Stimulated activated effector memory CD8-positive, alpha-beta T cell treated with anti-CD3 and anti-CD28 coated beads, Interleukin-12 subunit alpha, Interleukin-12 subunit beta, amount 100 ng/mL, for 72 hours (primary cell): Measurements from ENCODE around the gene TTC29.
"Not testable (repeated sequence)": the region's sequence is repeated elsewhere in the genome, so short reads cannot be mapped to it uniquely, and the experiment has no call there.

Experiments
- ATAC-seq: fragments of 150-1000 bp; cut with Tn5 transposase; 2 replicates; pipeline ENCODE4 v1.10.0; 2021
- DNase-seq, 2 donors: peaks; one replicate each; pipeline ENCODE4 v3.0.0; 2021 to 2022; ENCODE audit warnings: low spot score in 2 of 2
- H3K27ac Mint-ChIP-seq: one replicate; pipeline ENCODE4 v1.8.0; 2022; ENCODE audit warnings: mild to moderate bottlenecking, mixed read lengths
- H3K36me3 Mint-ChIP-seq: one replicate; pipeline ENCODE4 v1.8.0; 2022; ENCODE audit warnings: mild to moderate bottlenecking, mixed read lengths
- H3K4me1 Mint-ChIP-seq: one replicate; pipeline ENCODE4 v1.8.0; 2022; ENCODE audit warnings: mixed read lengths
- H3K4me3 Mint-ChIP-seq: one replicate; pipeline ENCODE4 v1.8.0; 2022; ENCODE audit warnings: mild to moderate bottlenecking, mixed read lengths
- H3K9me3 Mint-ChIP-seq: one replicate; pipeline ENCODE4 v1.8.0; 2022; ENCODE audit warnings: mixed read lengths

The TTC29 gene

GRCh38 chr4:146834263-146835034 lies 111.2 kb downstream of the TTC29 start:
- H3K27ac Mint-ChIP-seq = no peak overlapping the region
- ATAC-seq (no peak), DNase-seq (no peak)
- no peak overlapping the region for H3K4me3 Mint-ChIP-seq
- no peaks in the 10 kb centered on the region for H3K4me1 Mint-ChIP-seq
- H3K36me3 Mint-ChIP-seq = no peaks in the 10 kb centered on the region
- H3K9me3 Mint-ChIP-seq = peaks cover 3% of the 10 kb centered on the region

GRCh38 chr4:146833530-146833929 lies 112.1 kb downstream of the TTC29 start:
- DNase-seq = no peak
- Mint-ChIP-seq H3K4me3 (no peak overlapping the region), H3K27ac (no peak overlapping the region), H3K36me3 (no peaks in the 10 kb centered on the region), H3K9me3 (peaks cover 3% of the 10 kb centered on the region), H3K4me1 (no peaks in the 10 kb centered on the region)
- no peak for ATAC-seq

GRCh38 chr4:146822980-146823379 lies 122.7 kb downstream of the TTC29 start:
- H3K36me3 Mint-ChIP-seq, H3K27ac Mint-ChIP-seq, H3K9me3 Mint-ChIP-seq, DNase-seq, ATAC-seq, H3K4me3 Mint-ChIP-seq, H3K4me1 Mint-ChIP-seq: not testable (repeated sequence)

GRCh38 chr4:146814750-146815149 lies 130.9 kb downstream of the TTC29 start:
- Mint-ChIP-seq H3K27ac (no peak overlapping the region), H3K9me3 (peaks cover 7% of the 10 kb centered on the region), H3K36me3 (no peaks in the 10 kb centered on the region), H3K4me3 (no peak overlapping the region), H3K4me1 (no peaks in the 10 kb centered on the region)
- no peak for ATAC-seq
- no peak for DNase-seq

GRCh38 chr4:146795711-146796110 lies 150.0 kb downstream of the TTC29 start:
- ATAC-seq (no peak), DNase-seq (no peak)
- H3K36me3 Mint-ChIP-seq = no peaks in the 10 kb centered on the region
- H3K9me3 Mint-ChIP-seq = no peaks in the 10 kb centered on the region
- no peak overlapping the region for H3K4me3 Mint-ChIP-seq
- H3K4me1 Mint-ChIP-seq = no peaks in the 10 kb centered on the region
- H3K27ac Mint-ChIP-seq = no peak overlapping the region

GRCh38 chr4:146793727-146794126 lies 151.9 kb downstream of the TTC29 start:
- Mint-ChIP-seq H3K4me1 (no peaks in the 10 kb centered on the region), H3K9me3 (no peaks in the 10 kb centered on the region), H3K36me3 (no peaks in the 10 kb centered on the region), H3K27ac (no peak overlapping the region), H3K4me3 (no peak overlapping the region)
- no peak for DNase-seq
- ATAC-seq = no peak

- Mint-ChIP-seq H3K9me3 (no peaks in the 10 kb centered on the region), H3K36me3 (no peaks in the 10 kb centered on the region), H3K4me1 (no peaks in the 10 kb centered on the region), H3K4me3 (no peak overlapping the region), H3K27ac (no peak overlapping the region)
- DNase-seq (no peak), ATAC-seq (no peak)
Measured at GRCh38 chr4:146791439-146791838, 154.2 kb downstream of the TTC29 start.

- Mint-ChIP-seq H3K36me3 (no peaks in the 10 kb centered on the region), H3K4me3 (no peak overlapping the region), H3K9me3 (no peaks in the 10 kb centered on the region), H3K4me1 (no peaks in the 10 kb centered on the region), H3K27ac (no peak overlapping the region)
- ATAC-seq = no peak
- no peak for DNase-seq
Measured at GRCh38 chr4:146790515-146790914, 155.1 kb downstream of the TTC29 start.

- Mint-ChIP-seq H3K4me3 (no peak overlapping the region), H3K9me3 (no peaks in the 10 kb centered on the region), H3K27ac (no peak overlapping the region), H3K4me1 (no peaks in the 10 kb centered on the region), H3K36me3 (no peaks in the 10 kb centered on the region)
- ATAC-seq (no peak), DNase-seq (no peak)
Measured at GRCh38 chr4:146787731-146788130, 157.9 kb downstream of the TTC29 start.

GRCh38 chr4:146776691-146777090 lies 169.0 kb downstream of the TTC29 start:
- no peaks in the 10 kb centered on the region for H3K9me3 Mint-ChIP-seq
- H3K4me3 Mint-ChIP-seq = no peak overlapping the region
- ATAC-seq = no peak
- H3K27ac Mint-ChIP-seq = no peak overlapping the region
- no peaks in the 10 kb centered on the region for H3K4me1 Mint-ChIP-seq
- no peaks in the 10 kb centered on the region for H3K36me3 Mint-ChIP-seq
- DNase-seq = no peak

GRCh38 chr4:146763560-146763959 lies 182.1 kb downstream of the TTC29 start:
- Mint-ChIP-seq H3K36me3 (no peaks in the 10 kb centered on the region), H3K4me3 (no peak overlapping the region), H3K27ac (no peak overlapping the region), H3K4me1 (no peaks in the 10 kb centered on the region), H3K9me3 (peaks cover 2% of the 10 kb centered on the region)
- ATAC-seq = no peak
- DNase-seq = no peak

GRCh38 chr4:146762016-146762415 lies 183.6 kb downstream of the TTC29 start:
- no peak overlapping the region for H3K27ac Mint-ChIP-seq
- no peaks in the 10 kb centered on the region for H3K36me3 Mint-ChIP-seq
- ATAC-seq (no peak), DNase-seq (no peak)
- H3K4me3 Mint-ChIP-seq = no peak overlapping the region
- no peaks in the 10 kb centered on the region for H3K4me1 Mint-ChIP-seq
- H3K9me3 Mint-ChIP-seq = peaks cover 8% of the 10 kb centered on the region

GRCh38 chr4:146742416-146742815 lies 203.2 kb downstream of the TTC29 start:
- no peaks in the 10 kb centered on the region for H3K36me3 Mint-ChIP-seq
- H3K9me3 Mint-ChIP-seq = peaks cover 4% of the 10 kb centered on the region
- DNase-seq = no peak
- H3K4me1 Mint-ChIP-seq = no peaks in the 10 kb centered on the region
- H3K27ac Mint-ChIP-seq = no peak overlapping the region
- ATAC-seq = no peak
- H3K4me3 Mint-ChIP-seq = no peak overlapping the region

GRCh38 chr4:146739182-146739581 lies 206.5 kb downstream of the TTC29 start:
- H3K27ac Mint-ChIP-seq = no peak overlapping the region
- peaks cover 4% of the 10 kb centered on the region for H3K9me3 Mint-ChIP-seq
- no peak for ATAC-seq
- no peak overlapping the region for H3K4me3 Mint-ChIP-seq
- no peaks in the 10 kb centered on the region for H3K36me3 Mint-ChIP-seq
- no peak for DNase-seq
- H3K4me1 Mint-ChIP-seq = no peaks in the 10 kb centered on the region

- not testable (repeated sequence) for H3K4me1 Mint-ChIP-seq, ATAC-seq, DNase-seq, H3K36me3 Mint-ChIP-seq, H3K4me3 Mint-ChIP-seq, H3K27ac Mint-ChIP-seq, H3K9me3 Mint-ChIP-seq
Measured at GRCh38 chr4:146723519-146723918, 222.1 kb downstream of the TTC29 start.

GRCh38 chr4:146709956-146710355 lies 235.7 kb downstream of the TTC29 start:
- no peaks in the 10 kb centered on the region for H3K36me3 Mint-ChIP-seq
- no peaks in the 10 kb centered on the region for H3K4me1 Mint-ChIP-seq
- no peak overlapping the region for H3K4me3 Mint-ChIP-seq
- ATAC-seq (no peak), DNase-seq (no peak)
- H3K9me3 Mint-ChIP-seq = no peaks in the 10 kb centered on the region
- H3K27ac Mint-ChIP-seq = no peak overlapping the region

GRCh38 chr4:146699910-146700309 lies 245.8 kb downstream of the TTC29 start:
- no peak overlapping the region for H3K27ac Mint-ChIP-seq
- DNase-seq = no peak
- H3K9me3 Mint-ChIP-seq = no peaks in the 10 kb centered on the region
- H3K36me3 Mint-ChIP-seq = no peaks in the 10 kb centered on the region
- H3K4me1 Mint-ChIP-seq = no peaks in the 10 kb centered on the region
- no peak for ATAC-seq
- no peak overlapping the region for H3K4me3 Mint-ChIP-seq
